GM10248 (cell line): ENCODE results near the gene ERBB4.

Experiments
- CTCF ChIA-PET: fragments of 300-600 bp; sonication (Branson Sonifier 250); formaldehyde crosslinking; extraction: SDS; loops from one replicate; lab custom pipeline; 2021; ENCODE audit warnings: antibody characterized with exemption; lab: Yijun Ruan, JAX
- POLR2A ChIA-PET: fragments of 350-650 bp; sonication (Branson Sonifier 250); formaldehyde crosslinking; extraction: SDS; loops from one replicate; lab custom pipeline; 2020; ENCODE audit warnings: antibody characterized with exemption; lab: Yijun Ruan, JAX
- DNase-seq: peaks from one replicate; pipeline ENCODE4 v3.0.0; 2012; ENCODE audit errors: extremely low spot score
- TF ChIP-seq, protein P1 (sequence below): IDR thresholded peaks from 2 replicates; pipeline ENCODE4 v1.5.1; 2012; ENCODE audit warnings: mild to moderate bottlenecking, low read depth; ENCODE audit errors: extremely low read depth, missing control alignments, control extremely low read depth

The ERBB4 gene

GRCh38 chr2:211479536-211480150, 1059.0 kb downstream of the ERBB4 start:
- TF ChIP-seq, protein P1, sequence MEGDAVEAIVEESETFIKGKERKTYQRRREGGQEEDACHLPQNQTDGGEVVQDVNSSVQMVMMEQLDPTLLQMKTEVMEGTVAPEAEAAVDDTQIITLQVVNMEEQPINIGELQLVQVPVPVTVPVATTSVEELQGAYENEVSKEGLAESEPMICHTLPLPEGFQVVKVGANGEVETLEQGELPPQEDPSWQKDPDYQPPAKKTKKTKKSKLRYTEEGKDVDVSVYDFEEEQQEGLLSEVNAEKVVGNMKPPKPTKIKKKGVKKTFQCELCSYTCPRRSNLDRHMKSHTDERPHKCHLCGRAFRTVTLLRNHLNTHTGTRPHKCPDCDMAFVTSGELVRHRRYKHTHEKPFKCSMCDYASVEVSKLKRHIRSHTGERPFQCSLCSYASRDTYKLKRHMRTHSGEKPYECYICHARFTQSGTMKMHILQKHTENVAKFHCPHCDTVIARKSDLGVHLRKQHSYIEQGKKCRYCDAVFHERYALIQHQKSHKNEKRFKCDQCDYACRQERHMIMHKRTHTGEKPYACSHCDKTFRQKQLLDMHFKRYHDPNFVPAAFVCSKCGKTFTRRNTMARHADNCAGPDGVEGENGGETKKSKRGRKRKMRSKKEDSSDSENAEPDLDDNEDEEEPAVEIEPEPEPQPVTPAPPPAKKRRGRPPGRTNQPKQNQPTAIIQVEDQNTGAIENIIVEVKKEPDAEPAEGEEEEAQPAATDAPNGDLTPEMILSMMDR = no peak
- POLR2A ChIA-PET = no interaction called here
- CTCF ChIA-PET = interaction anchor here (1.2 to 1.6 kb wide), 3 partner anchors 10 to 30 kb away, joined by 3 to 4 read pairs (median 4); no protein-coding TSS in a partner anchor
- no peak for DNase-seq

DNA sequence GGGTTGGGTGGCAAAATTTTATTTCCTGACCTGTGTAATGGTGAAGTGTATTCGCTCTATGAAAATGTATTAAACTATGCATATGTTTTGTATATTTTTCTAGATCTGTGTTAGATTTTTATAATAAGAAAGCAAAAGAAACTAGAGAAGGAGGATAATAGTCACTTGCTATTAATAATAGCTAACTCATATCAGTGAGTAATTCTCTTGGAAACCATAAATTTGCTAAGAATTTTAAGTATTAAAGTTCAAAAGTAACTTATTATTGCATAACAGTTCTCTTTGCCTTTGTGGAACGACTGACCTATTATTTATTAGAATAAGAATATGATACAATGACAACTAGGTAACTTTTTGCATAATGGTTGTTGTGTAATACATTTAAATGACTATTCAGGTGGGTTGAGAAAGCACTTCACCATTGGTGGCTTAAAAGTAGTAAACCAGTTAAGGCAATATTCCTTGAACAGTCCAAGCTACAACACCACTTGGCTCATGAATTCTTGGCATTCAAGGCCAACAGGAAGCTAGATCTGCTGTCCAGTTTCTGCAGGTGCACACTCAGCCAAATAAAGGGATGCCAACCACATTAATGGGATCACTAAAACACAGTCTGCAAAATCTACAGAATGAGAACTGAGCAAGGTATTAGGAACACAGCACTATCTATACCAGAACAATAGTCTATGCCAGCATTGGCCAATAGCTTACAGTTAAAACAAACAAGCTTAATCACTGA, 1060.9 kb downstream of the ERBB4 start:
- no peak for DNase-seq
- CTCF ChIA-PET = no interaction called here
- TF ChIP-seq, protein P1 = no peak
- POLR2A ChIA-PET = no interaction called here

DNA sequence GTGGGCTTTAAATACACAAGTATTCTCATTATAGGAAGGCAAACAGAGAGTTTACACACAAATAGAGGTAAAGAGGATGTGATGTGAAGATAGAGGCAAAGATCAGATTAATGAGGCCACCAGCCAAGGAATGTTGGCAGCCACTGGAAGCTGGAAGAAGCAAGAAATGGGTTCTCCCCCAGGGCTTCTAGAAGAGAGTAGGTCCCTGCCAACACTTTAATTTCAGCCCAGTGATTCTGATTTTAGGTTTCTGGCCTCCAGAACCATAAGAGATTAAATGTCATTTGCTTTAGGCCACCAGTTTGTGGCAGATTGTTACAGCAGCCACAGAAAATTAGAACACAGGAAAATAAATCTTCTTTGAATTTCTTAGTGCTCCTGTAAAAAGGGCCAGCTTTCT, 1065.5 kb downstream of the ERBB4 start:
- TF ChIP-seq, protein P1 = no peak
- POLR2A ChIA-PET = no interaction called here
- no peak for DNase-seq
- CTCF ChIA-PET = no interaction called here

GRCh38 chr2:211469664-211470059, 1068.9 kb downstream of the ERBB4 start:
- CTCF ChIA-PET = interaction anchor here (1.0 kb wide), 2 partner anchors 10 to 14 kb away, joined by 3 read pairs; no protein-coding TSS in a partner anchor
- no peak for DNase-seq
- TF ChIP-seq, protein P1 = no peak
- POLR2A ChIA-PET = no interaction called here

DNA sequence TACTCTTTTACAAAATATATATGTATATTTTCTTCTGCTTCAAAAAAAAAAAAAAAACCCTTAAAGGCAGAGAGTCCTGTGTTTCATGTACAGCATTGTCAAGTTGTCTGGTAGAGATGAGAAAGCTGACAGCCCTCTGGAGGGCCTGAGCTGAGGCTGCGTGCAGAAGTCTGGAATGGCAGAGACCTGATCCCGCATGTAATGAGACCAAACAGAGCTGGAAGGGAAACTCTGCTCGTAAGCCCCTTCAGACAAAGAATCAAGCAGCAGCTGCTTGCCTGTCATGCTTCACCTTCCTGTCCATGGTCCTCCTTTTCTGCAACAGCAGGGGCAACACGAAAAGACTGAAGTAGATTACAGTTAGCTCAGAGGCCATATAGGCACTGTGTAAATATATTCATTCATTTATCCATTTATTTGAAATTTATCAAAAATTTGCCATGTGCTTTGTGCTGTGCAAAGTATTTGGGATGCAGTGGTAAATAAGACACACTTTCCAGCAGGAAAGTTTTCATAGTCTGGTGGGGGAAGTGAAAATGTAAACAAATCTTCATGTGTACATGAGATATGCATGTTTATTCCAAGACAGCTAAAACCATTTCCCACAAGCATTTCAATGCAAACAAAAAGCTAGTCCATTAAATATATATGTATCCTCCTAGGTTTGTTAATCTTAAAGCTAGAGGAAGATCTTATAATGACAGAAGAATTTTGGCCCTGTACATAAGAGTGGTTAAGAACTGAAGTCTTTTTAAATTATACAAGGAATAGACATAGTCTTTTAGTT, 1069.5 kb downstream of the ERBB4 start:
- TF ChIP-seq, protein P1 = no peak
- DNase-seq = no peak
- ChIA-PET POLR2A (no interaction called here), CTCF (interaction anchor here (0.9 to 1.0 kb wide), 3 partner anchors 8 to 13 kb away, joined by 3 read pairs; no protein-coding TSS in a partner anchor)

DNA sequence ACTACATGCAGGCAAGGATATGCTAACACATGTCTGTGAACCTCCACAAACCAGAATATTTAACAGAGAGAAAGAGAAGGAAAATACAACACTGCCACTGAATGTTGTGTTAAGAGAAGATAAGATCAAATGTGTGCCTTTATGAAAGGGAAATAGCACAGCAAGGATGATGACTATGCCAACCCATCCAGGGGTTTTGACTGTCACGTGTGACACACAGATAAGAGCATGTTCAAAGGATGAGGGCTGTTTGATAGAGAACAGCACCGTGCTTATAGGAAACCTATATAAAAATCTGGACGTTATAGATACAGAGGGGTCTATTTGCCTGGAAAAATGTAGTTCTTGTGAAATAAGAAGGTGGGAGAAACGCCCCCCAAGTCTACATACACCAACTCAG, 1070.4 kb downstream of the ERBB4 start:
- TF ChIP-seq, protein P1 = no peak
- ChIA-PET POLR2A (no interaction called here), CTCF (no interaction called here)
- DNase-seq = no peak
